WTC11 (cell line): ENCODE data around the gene TMEM60. TPM values are rescaled to one million over a fixed set of nuclear protein-coding genes. Genes with fewer than 3 reads are reported as not detected.

Experiments used
- ATAC-seq: fragments of 200-7000 bp; cut with Tn5 transposase; 2 replicates; pipeline ENCODE4 v1.10.0; 2021; ENCODE audit warnings: mild to moderate bottlenecking, moderate library complexity
- CTCF ChIA-PET: fragments of 300-600 bp; sonication (Branson Sonifier 250); formaldehyde crosslinking; loops from one replicate; lab custom pipeline; 2021; ENCODE audit warnings: antibody characterized with exemption; lab: Charles Lee
- POLR2A ChIA-PET: fragments of 350-600 bp; sonication (Branson Sonifier 250); formaldehyde crosslinking; loops from one replicate; lab custom pipeline; 2021; ENCODE audit warnings: antibody characterized with exemption; lab: Charles Lee
- DNase-seq: peaks from one replicate; pipeline ENCODE4 v3.0.0; 2021; ENCODE audit warnings: low spot score
- H3K27ac Mint-ChIP-seq: 2 replicates; pipeline ENCODE4 v1.8.0; 2021; ENCODE audit warnings: mixed read lengths
- H3K27me3 Mint-ChIP-seq: 2 replicates; pipeline ENCODE4 v1.8.0; 2021; ENCODE audit warnings: low read depth, mild to moderate bottlenecking, moderate library complexity, mixed read lengths
- H3K36me3 Mint-ChIP-seq: 2 replicates; pipeline ENCODE4 v1.8.0; 2021; ENCODE audit warnings: mixed read lengths
- H3K4me1 Mint-ChIP-seq: 2 replicates; pipeline ENCODE4 v1.8.0; 2022; ENCODE audit warnings: mixed read lengths
- H3K4me3 Mint-ChIP-seq: 2 replicates; pipeline ENCODE4 v1.8.0; 2021; ENCODE audit warnings: mild to moderate bottlenecking, moderate library complexity, mixed read lengths
- H3K9me3 Mint-ChIP-seq: 2 replicates; pipeline ENCODE4 v1.8.0; 2021; ENCODE audit warnings: mixed read lengths
- ESRRA ChIP-seq: sonication (generic); formaldehyde crosslinking; IDR thresholded peaks from 2 replicates; pipeline ENCODE4 v1.8.1; 2022; ENCODE audit warnings: mild to moderate bottlenecking, missing genetic modification reagents, borderline replicate concordance
- ETV6 ChIP-seq: sonication (generic); formaldehyde crosslinking; IDR thresholded peaks from 2 replicates; pipeline ENCODE4 v1.8.1; 2022; ENCODE audit warnings: mild to moderate bottlenecking, missing genetic modification reagents
- FOXP1 ChIP-seq: sonication (generic); formaldehyde crosslinking; IDR thresholded peaks from 2 replicates; pipeline ENCODE4 v1.8.0; 2022; ENCODE audit warnings: missing genetic modification reagents, mild to moderate bottlenecking, moderate library complexity, borderline replicate concordance
- GABPB1 ChIP-seq: sonication (generic); formaldehyde crosslinking; IDR thresholded peaks from 2 replicates; pipeline ENCODE4 v1.8.1; 2023; ENCODE audit warnings: mild to moderate bottlenecking, missing genetic modification reagents
- JUN ChIP-seq: sonication (generic); formaldehyde crosslinking; IDR thresholded peaks from 2 replicates; pipeline ENCODE4 v1.8.0; 2023; ENCODE audit warnings: mild to moderate bottlenecking, missing genetic modification reagents
- NR2C2 ChIP-seq: sonication (generic); formaldehyde crosslinking; IDR thresholded peaks from 2 replicates; pipeline ENCODE4 v1.8.0; 2022; ENCODE audit warnings: mild to moderate bottlenecking, missing genetic modification reagents
- SMAD4 ChIP-seq: sonication (generic); formaldehyde crosslinking; IDR thresholded peaks from 2 replicates; pipeline ENCODE4 v1.8.0; 2022; ENCODE audit warnings: mild to moderate bottlenecking, missing genetic modification reagents
- ZNF263 ChIP-seq: sonication (generic); formaldehyde crosslinking; IDR thresholded peaks from 2 replicates; pipeline ENCODE4 v1.8.1; 2022; ENCODE audit warnings: low read depth, mild to moderate bottlenecking, moderate library complexity, missing genetic modification reagents
- total RNA-seq: library from RNA; stranded (reverse); gene quantifications from 3 replicates; pipeline ENCODE4 v1.2.3, GENCODE V29; 2021
- TF ChIP-seq, protein P1 (sequence below): fragments of 200-600 bp; IDR thresholded peaks from 2 replicates; pipeline ENCODE4 v1.8.0; 2022; ENCODE audit warnings: antibody characterized with exemption
- TF ChIP-seq, protein P2 (sequence below): fragments of 250-450 bp; sonication (Bioruptor Pico); IDR thresholded peaks from 2 replicates; pipeline ENCODE4 v1.9.0; 2021; ENCODE audit warnings: moderate library complexity, mild to moderate bottlenecking, inconsistent platforms, borderline replicate concordance
- TF ChIP-seq, protein P3 (sequence below): sonication (generic); formaldehyde crosslinking; IDR thresholded peaks from 2 replicates; pipeline ENCODE4 v1.8.1; 2023; ENCODE audit warnings: mild to moderate bottlenecking, missing genetic modification reagents
- TF ChIP-seq, protein P4 (sequence below): sonication (generic); formaldehyde crosslinking; IDR thresholded peaks from 2 replicates; pipeline ENCODE4 v1.8.1; 2023; ENCODE audit warnings: mild to moderate bottlenecking, missing genetic modification reagents, moderate library complexity
- TF ChIP-seq, protein P5 (sequence below): sonication (generic); formaldehyde crosslinking; IDR thresholded peaks from 2 replicates; pipeline ENCODE4 v1.8.1; 2023; ENCODE audit warnings: mild to moderate bottlenecking, missing genetic modification reagents, borderline replicate concordance
- TF ChIP-seq, protein P6 (sequence below): sonication (generic); formaldehyde crosslinking; IDR thresholded peaks from 2 replicates; pipeline ENCODE4 v1.8.0; 2022; ENCODE audit warnings: mild to moderate bottlenecking, missing genetic modification reagents
- TF ChIP-seq, protein P7 (sequence below): sonication (generic); formaldehyde crosslinking; IDR thresholded peaks from 2 replicates; pipeline ENCODE4 v1.8.0; 2023; ENCODE audit warnings: missing genetic modification reagents
- TF ChIP-seq, protein P8 (sequence below): sonication (generic); formaldehyde crosslinking; IDR thresholded peaks from 2 replicates; pipeline ENCODE4 v1.8.0; 2022; ENCODE audit warnings: mild to moderate bottlenecking, missing genetic modification reagents
- TF ChIP-seq, protein P9 (sequence below): sonication (generic); formaldehyde crosslinking; IDR thresholded peaks from 2 replicates; pipeline ENCODE4 v1.8.1; 2022; ENCODE audit warnings: low read depth, mild to moderate bottlenecking, moderate library complexity, missing genetic modification reagents, borderline replicate concordance

Gene TMEM60
- total RNA-seq, 1 experiment from 2014 or later, result 21.5 TPM

DNA sequence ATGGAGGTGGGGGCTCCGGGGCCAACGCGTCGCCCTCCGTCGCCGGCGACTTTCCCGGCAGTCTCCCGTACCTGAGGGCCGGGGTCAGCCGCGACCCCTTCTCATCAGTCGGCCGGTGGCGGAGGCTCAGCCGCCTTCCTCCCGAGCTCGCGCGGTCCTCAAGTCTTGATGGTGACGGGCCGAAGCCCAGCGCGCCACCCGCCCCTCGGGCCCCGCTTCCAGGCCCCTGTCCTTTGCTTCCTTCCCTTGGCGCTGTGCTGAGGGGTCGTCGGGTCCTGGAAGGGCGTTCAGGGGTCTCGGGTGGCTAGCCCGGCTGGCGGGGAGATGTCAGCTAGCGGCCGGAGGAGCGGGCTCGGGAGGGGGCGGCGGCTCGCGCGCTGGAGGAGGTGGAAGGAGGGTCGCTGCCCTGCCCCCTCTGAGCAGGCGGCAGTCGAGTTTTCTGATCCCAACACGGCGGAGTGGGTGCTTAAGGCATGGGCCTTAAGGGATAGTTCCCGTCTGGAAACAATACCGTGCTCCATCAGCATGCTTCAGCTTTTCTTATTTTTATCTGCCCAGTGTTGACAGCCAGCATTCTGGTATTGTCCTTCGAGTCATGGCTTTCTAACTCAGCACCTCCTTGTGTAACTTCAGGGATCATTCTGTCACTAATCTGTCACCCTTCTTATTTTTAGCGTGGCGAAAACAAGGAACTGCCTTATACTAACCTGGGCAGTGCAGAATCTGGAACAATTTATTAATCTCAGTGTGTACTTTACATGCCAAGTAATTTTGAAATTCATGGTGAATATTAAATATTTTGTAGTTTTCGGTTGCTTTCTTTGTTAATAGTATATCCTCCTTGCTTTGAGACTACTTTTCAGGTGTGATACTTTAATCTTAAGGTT is 1.1 kb upstream of the TMEM60 start:
- TF ChIP-seq FOXP1 (CRISPR knock-in tag) (peak; percentile 17; the same call in 1 of the 2 replicates), ZNF263 (CRISPR knock-in tag) (0 out of 2 replicates have a peak, but pooled peaks have one; percentile 20)
- TF ChIP-seq, protein P1, sequence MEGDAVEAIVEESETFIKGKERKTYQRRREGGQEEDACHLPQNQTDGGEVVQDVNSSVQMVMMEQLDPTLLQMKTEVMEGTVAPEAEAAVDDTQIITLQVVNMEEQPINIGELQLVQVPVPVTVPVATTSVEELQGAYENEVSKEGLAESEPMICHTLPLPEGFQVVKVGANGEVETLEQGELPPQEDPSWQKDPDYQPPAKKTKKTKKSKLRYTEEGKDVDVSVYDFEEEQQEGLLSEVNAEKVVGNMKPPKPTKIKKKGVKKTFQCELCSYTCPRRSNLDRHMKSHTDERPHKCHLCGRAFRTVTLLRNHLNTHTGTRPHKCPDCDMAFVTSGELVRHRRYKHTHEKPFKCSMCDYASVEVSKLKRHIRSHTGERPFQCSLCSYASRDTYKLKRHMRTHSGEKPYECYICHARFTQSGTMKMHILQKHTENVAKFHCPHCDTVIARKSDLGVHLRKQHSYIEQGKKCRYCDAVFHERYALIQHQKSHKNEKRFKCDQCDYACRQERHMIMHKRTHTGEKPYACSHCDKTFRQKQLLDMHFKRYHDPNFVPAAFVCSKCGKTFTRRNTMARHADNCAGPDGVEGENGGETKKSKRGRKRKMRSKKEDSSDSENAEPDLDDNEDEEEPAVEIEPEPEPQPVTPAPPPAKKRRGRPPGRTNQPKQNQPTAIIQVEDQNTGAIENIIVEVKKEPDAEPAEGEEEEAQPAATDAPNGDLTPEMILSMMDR, result no peak
- TF ChIP-seq, protein P2, sequence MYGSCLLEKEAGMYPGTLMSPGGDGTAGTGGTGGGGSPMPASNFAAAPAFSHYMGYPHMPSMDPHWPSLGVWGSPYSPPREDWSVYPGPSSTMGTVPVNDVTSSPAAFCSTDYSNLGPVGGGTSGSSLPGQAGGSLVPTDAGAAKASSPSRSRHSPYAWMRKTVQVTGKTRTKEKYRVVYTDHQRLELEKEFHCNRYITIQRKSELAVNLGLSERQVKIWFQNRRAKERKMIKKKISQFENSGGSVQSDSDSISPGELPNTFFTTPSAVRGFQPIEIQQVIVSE, result no peak
- TF ChIP-seq, protein P3, sequence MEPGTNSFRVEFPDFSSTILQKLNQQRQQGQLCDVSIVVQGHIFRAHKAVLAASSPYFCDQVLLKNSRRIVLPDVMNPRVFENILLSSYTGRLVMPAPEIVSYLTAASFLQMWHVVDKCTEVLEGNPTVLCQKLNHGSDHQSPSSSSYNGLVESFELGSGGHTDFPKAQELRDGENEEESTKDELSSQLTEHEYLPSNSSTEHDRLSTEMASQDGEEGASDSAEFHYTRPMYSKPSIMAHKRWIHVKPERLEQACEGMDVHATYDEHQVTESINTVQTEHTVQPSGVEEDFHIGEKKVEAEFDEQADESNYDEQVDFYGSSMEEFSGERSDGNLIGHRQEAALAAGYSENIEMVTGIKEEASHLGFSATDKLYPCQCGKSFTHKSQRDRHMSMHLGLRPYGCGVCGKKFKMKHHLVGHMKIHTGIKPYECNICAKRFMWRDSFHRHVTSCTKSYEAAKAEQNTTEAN (CRISPR knock-in tag), result 0 out of 2 replicates have a peak, but pooled peaks have one; percentile 11
- Mint-ChIP-seq H3K4me3 (peak overlapping the region; percentile 99), H3K36me3 (no peaks in the 10 kb centered on the region), H3K27me3 (no peaks in the 10 kb centered on the region), H3K9me3 (no peaks in the 10 kb centered on the region), H3K4me1 (peaks cover 29% of the 10 kb centered on the region), H3K27ac (no peak overlapping the region)
- peak; percentile 50 for DNase-seq
- POLR2A ChIA-PET, result no interaction called here
- CTCF ChIA-PET, result interaction anchor here (0.8 to 1.0 kb wide), 4 partner anchors 15 to 148 kb away, joined by 3 to 4 read pairs (median 4); no protein-coding TSS in a partner anchor
- ATAC-seq, result 0 out of 2 replicates have a peak, but pooled peaks have one; percentile 0

DNA sequence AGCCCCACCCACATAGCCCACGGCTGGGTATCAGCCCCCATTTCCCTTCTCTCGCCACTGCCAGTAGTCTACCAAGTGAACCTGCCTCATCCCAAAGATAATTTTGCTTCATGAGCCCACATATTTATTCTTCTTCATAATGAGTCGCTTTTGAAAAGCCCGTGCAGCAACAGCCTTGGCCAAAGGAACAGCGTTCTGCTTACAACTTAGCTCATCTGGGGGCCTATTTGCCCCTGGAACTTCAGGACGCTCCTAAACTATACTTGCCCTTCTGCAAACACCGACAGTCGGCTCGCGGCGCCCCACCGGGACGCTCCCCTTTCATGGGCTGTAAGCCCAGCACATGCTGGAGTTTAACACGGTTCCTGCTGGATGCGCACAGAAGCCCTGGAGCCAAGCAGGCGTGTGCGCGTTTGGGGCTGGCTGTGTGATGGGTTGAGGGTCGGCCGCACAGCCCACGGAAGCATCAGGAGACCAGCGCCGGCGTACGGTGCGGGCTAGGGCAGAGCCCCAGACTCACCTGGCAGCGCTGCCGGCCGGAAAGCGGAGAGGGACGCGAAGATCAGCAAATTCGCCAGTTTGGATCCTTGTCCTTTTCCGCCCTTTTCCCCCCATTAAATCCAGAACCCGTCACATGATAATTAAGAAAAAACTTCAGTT is 370 bp downstream of the TMEM60 start:
- H3K36me3 Mint-ChIP-seq, result peaks cover 7% of the 10 kb centered on the region; the same call in 1 of the 2 replicates
- POLR2A ChIA-PET, result interaction anchor here (0.5 kb wide), 1 partner anchor 168 kb away, joined by 4 read pairs; no protein-coding TSS in a partner anchor
- H3K4me1 Mint-ChIP-seq, result peaks cover 29% of the 10 kb centered on the region
- TF ChIP-seq, protein P4, sequence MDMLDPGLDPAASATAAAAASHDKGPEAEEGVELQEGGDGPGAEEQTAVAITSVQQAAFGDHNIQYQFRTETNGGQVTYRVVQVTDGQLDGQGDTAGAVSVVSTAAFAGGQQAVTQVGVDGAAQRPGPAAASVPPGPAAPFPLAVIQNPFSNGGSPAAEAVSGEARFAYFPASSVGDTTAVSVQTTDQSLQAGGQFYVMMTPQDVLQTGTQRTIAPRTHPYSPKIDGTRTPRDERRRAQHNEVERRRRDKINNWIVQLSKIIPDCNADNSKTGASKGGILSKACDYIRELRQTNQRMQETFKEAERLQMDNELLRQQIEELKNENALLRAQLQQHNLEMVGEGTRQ, result peak; percentile 80
- TF ChIP-seq, protein P5, sequence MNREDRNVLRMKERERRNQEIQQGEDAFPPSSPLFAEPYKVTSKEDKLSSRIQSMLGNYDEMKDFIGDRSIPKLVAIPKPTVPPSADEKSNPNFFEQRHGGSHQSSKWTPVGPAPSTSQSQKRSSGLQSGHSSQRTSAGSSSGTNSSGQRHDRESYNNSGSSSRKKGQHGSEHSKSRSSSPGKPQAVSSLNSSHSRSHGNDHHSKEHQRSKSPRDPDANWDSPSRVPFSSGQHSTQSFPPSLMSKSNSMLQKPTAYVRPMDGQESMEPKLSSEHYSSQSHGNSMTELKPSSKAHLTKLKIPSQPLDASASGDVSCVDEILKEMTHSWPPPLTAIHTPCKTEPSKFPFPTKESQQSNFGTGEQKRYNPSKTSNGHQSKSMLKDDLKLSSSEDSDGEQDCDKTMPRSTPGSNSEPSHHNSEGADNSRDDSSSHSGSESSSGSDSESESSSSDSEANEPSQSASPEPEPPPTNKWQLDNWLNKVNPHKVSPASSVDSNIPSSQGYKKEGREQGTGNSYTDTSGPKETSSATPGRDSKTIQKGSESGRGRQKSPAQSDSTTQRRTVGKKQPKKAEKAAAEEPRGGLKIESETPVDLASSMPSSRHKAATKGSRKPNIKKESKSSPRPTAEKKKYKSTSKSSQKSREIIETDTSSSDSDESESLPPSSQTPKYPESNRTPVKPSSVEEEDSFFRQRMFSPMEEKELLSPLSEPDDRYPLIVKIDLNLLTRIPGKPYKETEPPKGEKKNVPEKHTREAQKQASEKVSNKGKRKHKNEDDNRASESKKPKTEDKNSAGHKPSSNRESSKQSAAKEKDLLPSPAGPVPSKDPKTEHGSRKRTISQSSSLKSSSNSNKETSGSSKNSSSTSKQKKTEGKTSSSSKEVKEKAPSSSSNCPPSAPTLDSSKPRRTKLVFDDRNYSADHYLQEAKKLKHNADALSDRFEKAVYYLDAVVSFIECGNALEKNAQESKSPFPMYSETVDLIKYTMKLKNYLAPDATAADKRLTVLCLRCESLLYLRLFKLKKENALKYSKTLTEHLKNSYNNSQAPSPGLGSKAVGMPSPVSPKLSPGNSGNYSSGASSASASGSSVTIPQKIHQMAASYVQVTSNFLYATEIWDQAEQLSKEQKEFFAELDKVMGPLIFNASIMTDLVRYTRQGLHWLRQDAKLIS (CRISPR knock-in tag), result no peak
- TF ChIP-seq, protein P6, sequence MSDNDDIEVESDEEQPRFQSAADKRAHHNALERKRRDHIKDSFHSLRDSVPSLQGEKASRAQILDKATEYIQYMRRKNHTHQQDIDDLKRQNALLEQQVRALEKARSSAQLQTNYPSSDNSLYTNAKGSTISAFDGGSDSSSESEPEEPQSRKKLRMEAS, result peak; percentile 57; the same call in 1 of the 2 replicates
- TF ChIP-seq, protein P7, sequence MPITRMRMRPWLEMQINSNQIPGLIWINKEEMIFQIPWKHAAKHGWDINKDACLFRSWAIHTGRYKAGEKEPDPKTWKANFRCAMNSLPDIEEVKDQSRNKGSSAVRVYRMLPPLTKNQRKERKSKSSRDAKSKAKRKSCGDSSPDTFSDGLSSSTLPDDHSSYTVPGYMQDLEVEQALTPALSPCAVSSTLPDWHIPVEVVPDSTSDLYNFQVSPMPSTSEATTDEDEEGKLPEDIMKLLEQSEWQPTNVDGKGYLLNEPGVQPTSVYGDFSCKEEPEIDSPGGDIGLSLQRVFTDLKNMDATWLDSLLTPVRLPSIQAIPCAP (CRISPR knock-in tag), result 0 out of 2 replicates have a peak, but pooled peaks have one; percentile 49
- TF ChIP-seq JUN (0 out of 2 replicates have a peak, but pooled peaks have one; percentile 31), ESRRA (CRISPR knock-in tag) (peak; percentile 61; the same call in 1 of the 2 replicates), GABPB1 (CRISPR knock-in tag) (0 out of 2 replicates have a peak, but pooled peaks have one; percentile 1), NR2C2 (CRISPR knock-in tag) (no peak), ETV6 (peak; percentile 75; the same call in 1 of the 2 replicates), SMAD4 (CRISPR knock-in tag) (0 out of 2 replicates have a peak, but pooled peaks have one; percentile 53)
- TF ChIP-seq, protein P8, sequence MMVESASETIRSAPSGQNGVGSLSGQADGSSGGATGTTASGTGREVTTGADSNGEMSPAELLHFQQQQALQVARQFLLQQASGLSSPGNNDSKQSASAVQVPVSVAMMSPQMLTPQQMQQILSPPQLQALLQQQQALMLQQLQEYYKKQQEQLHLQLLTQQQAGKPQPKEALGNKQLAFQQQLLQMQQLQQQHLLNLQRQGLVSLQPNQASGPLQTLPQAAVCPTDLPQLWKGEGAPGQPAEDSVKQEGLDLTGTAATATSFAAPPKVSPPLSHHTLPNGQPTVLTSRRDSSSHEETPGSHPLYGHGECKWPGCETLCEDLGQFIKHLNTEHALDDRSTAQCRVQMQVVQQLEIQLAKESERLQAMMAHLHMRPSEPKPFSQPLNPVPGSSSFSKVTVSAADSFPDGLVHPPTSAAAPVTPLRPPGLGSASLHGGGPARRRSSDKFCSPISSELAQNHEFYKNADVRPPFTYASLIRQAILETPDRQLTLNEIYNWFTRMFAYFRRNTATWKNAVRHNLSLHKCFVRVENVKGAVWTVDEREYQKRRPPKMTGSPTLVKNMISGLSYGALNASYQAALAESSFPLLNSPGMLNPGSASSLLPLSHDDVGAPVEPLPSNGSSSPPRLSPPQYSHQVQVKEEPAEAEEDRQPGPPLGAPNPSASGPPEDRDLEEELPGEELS (CRISPR knock-in tag), result 0 out of 2 replicates have a peak, but pooled peaks have one; percentile 35
- TF ChIP-seq, protein P9, sequence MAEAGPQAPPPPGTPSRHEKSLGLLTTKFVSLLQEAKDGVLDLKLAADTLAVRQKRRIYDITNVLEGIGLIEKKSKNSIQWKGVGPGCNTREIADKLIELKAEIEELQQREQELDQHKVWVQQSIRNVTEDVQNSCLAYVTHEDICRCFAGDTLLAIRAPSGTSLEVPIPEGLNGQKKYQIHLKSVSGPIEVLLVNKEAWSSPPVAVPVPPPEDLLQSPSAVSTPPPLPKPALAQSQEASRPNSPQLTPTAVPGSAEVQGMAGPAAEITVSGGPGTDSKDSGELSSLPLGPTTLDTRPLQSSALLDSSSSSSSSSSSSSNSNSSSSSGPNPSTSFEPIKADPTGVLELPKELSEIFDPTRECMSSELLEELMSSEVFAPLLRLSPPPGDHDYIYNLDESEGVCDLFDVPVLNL (CRISPR knock-in tag), result no peak

More for the DNA sequence above, 370 bp downstream of the TMEM60 start:
- CTCF ChIA-PET, result interaction anchor here (0.6 to 1.1 kb wide), 8 partner anchors 9 to 146 kb away, joined by 3 to 6 read pairs (median 4); no protein-coding TSS in a partner anchor
- Mint-ChIP-seq H3K27me3 (no peaks in the 10 kb centered on the region), H3K27ac (peak overlapping the region; percentile 95), H3K9me3 (no peaks in the 10 kb centered on the region), H3K4me3 (peak overlapping the region; percentile 99)
- ATAC-seq (peak; percentile 30), DNase-seq (peak; percentile 64)
